ENCODE measurements around the gene TBC1D17.

DNA sequence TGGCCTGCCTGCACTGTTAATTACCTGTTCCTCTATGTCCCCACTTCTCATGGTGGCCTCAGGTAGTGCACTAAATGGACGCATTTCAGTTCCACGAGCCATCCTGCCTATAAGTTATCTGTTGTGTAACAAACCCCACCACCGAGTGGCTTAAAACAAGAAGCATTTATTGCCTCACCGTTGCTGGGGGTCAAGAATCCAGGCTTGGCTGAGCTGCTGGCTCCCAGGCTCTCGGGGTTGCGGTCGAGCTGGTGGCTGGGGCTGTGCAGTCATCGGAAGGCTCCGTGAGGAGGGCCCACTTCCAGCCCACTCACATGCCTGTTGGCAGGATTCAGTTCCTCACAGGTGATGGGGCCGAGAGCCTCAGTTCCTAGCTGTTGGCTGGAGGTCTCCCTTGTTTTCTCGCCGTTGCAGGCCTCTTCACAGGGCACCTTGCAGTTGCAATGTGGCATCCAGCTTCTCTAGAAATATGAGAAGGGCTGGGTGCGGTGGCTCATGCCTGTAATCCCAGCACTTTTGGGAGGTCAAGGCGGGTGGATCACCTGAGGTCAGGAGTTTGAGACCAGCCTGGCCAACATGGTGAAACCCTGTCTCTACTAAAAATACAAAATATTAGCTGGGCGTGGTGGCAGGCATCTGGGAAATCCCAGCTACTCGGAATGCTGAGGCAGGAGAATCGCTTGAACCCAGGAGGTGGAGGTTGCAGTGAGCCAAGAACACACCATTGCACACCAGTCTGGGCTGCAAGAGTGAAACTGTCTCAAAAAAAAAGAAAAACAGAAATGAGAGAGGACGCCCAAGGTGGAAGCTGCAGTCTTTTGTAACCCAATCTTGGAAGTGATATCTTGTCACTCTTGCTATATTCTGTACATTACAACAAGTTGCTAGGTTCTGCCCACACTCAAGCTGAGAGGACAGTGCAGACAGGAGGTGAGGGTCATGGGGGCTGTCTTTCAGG is 33.1 kb upstream of the TBC1D17 start:
- TF ChIP-seq RAD51 (IDR thresholded peaks at IDR 0.05; ENCODE audit: borderline replicate concordance) (no peak), FOSL1 (CRISPR knock-in tag; IDR thresholded peaks at IDR 0.05; ENCODE audit: borderline replicate concordance) (no peak), ZKSCAN8 (CRISPR knock-in tag; IDR thresholded peaks at IDR 0.05; ENCODE audit: borderline replicate concordance) (no peak), KLF6 (CRISPR knock-in tag; IDR thresholded peaks at IDR 0.05) (no peak), ZNF24 (IDR thresholded peaks at IDR 0.05) (no peak), ZNF552 (CRISPR knock-in tag; IDR thresholded peaks at IDR 0.05; ENCODE audit: borderline replicate concordance) (no peak), ZNF674 (CRISPR knock-in tag; IDR thresholded peaks at IDR 0.05; ENCODE audit: low read depth) (no peak), HOXA3 (CRISPR knock-in tag; IDR thresholded peaks at IDR 0.05) (no peak)
- TF ChIP-seq, protein P1, sequence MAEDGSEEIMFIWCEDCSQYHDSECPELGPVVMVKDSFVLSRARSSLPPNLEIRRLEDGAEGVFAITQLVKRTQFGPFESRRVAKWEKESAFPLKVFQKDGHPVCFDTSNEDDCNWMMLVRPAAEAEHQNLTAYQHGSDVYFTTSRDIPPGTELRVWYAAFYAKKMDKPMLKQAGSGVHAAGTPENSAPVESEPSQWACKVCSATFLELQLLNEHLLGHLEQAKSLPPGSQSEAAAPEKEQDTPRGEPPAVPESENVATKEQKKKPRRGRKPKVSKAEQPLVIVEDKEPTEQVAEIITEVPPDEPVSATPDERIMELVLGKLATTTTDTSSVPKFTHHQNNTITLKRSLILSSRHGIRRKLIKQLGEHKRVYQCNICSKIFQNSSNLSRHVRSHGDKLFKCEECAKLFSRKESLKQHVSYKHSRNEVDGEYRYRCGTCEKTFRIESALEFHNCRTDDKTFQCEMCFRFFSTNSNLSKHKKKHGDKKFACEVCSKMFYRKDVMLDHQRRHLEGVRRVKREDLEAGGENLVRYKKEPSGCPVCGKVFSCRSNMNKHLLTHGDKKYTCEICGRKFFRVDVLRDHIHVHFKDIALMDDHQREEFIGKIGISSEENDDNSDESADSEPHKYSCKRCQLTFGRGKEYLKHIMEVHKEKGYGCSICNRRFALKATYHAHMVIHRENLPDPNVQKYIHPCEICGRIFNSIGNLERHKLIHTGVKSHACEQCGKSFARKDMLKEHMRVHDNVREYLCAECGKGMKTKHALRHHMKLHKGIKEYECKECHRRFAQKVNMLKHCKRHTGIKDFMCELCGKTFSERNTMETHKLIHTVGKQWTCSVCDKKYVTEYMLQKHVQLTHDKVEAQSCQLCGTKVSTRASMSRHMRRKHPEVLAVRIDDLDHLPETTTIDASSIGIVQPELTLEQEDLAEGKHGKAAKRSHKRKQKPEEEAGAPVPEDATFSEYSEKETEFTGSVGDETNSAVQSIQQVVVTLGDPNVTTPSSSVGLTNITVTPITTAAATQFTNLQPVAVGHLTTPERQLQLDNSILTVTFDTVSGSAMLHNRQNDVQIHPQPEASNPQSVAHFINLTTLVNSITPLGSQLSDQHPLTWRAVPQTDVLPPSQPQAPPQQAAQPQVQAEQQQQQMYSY (CRISPR knock-in tag; IDR thresholded peaks at IDR 0.05), result no peak
- TF ChIP-seq, protein P2, sequence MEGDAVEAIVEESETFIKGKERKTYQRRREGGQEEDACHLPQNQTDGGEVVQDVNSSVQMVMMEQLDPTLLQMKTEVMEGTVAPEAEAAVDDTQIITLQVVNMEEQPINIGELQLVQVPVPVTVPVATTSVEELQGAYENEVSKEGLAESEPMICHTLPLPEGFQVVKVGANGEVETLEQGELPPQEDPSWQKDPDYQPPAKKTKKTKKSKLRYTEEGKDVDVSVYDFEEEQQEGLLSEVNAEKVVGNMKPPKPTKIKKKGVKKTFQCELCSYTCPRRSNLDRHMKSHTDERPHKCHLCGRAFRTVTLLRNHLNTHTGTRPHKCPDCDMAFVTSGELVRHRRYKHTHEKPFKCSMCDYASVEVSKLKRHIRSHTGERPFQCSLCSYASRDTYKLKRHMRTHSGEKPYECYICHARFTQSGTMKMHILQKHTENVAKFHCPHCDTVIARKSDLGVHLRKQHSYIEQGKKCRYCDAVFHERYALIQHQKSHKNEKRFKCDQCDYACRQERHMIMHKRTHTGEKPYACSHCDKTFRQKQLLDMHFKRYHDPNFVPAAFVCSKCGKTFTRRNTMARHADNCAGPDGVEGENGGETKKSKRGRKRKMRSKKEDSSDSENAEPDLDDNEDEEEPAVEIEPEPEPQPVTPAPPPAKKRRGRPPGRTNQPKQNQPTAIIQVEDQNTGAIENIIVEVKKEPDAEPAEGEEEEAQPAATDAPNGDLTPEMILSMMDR (CRISPR knock-in tag; IDR thresholded peaks at IDR 0.05), result no peak
- TF ChIP-seq, protein P3, sequence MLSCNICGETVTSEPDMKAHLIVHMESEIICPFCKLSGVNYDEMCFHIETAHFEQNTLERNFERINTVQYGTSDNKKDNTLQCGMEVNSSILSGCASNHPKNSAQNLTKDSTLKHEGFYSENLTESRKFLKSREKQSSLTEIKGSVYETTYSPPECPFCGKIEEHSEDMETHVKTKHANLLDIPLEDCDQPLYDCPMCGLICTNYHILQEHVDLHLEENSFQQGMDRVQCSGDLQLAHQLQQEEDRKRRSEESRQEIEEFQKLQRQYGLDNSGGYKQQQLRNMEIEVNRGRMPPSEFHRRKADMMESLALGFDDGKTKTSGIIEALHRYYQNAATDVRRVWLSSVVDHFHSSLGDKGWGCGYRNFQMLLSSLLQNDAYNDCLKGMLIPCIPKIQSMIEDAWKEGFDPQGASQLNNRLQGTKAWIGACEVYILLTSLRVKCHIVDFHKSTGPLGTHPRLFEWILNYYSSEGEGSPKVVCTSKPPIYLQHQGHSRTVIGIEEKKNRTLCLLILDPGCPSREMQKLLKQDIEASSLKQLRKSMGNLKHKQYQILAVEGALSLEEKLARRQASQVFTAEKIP (CRISPR knock-in tag; IDR thresholded peaks at IDR 0.05; ENCODE audit: borderline replicate concordance), result no peak
